ENCODE data around the gene KCNK1.

KCNK1 gene

DNA sequence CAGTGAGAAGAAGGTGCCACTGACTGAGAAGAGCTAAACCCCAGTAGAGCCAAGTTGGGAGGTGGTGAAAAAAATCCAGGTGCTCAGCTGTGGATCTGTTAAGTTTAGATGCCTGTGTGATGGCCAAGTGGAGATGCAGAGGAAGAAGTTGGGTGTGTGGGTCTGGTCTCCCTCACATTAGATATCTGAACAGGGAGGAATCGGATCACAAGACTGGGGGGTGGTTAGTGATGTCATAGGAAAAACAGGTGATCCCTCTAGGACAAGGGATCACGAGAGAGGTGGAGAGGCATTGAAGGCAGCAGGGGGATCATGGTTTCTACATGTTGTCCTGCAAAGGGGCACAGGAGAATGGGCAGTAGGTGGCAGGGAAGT lies 22.6 kb downstream of the KCNK1 start:
- DNase-seq (ENCODE audit: low read depth), result no peak
- TF ChIP-seq, protein P1, sequence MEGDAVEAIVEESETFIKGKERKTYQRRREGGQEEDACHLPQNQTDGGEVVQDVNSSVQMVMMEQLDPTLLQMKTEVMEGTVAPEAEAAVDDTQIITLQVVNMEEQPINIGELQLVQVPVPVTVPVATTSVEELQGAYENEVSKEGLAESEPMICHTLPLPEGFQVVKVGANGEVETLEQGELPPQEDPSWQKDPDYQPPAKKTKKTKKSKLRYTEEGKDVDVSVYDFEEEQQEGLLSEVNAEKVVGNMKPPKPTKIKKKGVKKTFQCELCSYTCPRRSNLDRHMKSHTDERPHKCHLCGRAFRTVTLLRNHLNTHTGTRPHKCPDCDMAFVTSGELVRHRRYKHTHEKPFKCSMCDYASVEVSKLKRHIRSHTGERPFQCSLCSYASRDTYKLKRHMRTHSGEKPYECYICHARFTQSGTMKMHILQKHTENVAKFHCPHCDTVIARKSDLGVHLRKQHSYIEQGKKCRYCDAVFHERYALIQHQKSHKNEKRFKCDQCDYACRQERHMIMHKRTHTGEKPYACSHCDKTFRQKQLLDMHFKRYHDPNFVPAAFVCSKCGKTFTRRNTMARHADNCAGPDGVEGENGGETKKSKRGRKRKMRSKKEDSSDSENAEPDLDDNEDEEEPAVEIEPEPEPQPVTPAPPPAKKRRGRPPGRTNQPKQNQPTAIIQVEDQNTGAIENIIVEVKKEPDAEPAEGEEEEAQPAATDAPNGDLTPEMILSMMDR (conservative IDR thresholded peaks at IDR 0.05; ENCODE audit: low read depth, low read length), result no peak
- H3K4me3 ChIP-seq (ENCODE audit: low read length), result no peak overlapping the region

DNA sequence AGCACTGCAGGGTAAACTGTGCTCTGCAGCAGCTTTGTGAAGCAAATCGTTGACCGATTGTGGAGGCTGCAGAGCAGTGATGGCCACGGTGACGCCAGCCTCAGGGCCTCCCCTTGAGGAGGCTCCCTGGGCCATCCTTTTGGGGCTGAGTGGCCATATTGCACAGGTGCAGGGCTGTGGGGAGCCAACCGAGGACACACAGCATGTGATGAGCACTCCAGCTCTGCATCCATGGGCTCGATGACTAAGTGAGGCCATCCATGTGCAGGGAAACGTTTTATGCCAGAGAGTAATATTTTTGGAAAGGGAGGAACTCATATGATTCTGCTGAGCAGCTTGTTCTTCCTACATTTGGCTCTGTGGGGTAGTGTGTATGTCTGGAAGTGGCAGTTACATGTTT lies 24.6 kb downstream of the KCNK1 start:
- H3K4me3 ChIP-seq (ENCODE audit: low read length), result no peak overlapping the region
- TF ChIP-seq, protein P1 (conservative IDR thresholded peaks at IDR 0.05; ENCODE audit: low read depth, low read length), result no peak
- no peak for DNase-seq (ENCODE audit: low read depth)

DNA sequence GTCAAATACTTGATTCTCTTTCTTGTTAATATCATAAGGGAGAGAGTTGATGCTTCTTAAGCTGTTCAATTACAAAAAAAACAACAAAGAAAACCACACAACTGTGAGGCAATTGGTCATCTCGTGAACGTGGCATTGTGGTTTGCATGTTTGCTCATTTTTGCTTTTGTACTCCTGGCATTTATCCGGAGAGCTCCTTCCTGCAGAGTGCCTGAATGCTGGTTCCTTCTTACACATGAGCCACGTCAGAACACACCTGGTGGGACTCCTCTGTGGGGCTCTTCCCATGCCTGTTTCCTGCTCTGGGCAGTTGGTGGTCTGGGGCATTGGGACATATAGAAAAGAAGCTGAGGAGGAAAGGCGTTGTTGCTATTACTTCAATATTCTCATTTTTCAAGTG lies 25.7 kb downstream of the KCNK1 start:
- no peak overlapping the region for H3K4me3 ChIP-seq (ENCODE audit: low read length)
- DNase-seq (ENCODE audit: low read depth), result no peak
- TF ChIP-seq, protein P1 (conservative IDR thresholded peaks at IDR 0.05; ENCODE audit: low read depth, low read length), result no peak

DNA sequence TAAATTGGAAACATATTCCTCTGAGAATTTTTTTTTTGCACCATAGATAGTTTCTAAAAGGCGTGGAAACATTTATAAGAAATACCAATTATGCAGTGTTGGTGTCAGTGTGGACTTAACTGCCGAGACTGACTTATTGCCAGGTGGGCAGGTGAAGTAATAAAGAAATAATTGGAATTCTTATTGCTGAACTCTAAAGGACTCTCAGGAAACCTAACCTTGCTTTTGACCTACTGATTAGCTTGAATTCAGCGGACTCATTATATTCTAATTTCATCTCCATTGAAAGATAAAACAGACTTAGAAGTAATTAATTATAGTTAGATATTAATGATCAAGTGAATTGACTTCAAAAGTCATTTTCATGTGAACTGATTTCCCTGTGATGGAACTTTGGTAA lies 26.3 kb downstream of the KCNK1 start:
- H3K4me3 ChIP-seq (ENCODE audit: low read length), result no peak overlapping the region
- no peak for DNase-seq (ENCODE audit: low read depth)
- TF ChIP-seq, protein P1 (conservative IDR thresholded peaks at IDR 0.05; ENCODE audit: low read depth, low read length), result no peak

DNA sequence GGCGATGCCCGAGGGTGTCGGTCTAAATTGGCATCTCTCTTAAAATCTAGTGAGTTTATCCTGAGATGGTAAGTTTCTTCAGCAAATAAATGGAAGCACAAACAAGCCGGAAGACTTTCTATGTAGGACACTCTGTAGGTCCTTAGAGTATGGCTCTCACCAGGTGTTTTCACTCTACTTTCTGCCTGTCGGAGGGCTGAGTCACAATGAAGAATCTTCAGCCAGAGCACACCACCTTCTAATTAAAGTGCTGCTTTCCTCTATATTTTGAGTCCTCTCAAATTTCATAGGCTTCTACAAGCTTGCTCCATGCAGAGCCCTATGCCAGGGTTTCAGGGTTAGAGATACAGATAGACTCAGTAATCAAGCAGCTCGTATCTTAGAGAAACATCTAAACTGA lies 27.1 kb downstream of the KCNK1 start:
- no peak overlapping the region for H3K4me3 ChIP-seq (ENCODE audit: low read length)
- TF ChIP-seq, protein P1 (conservative IDR thresholded peaks at IDR 0.05; ENCODE audit: low read depth, low read length), result no peak
- DNase-seq (ENCODE audit: low read depth), result no peak

DNA sequence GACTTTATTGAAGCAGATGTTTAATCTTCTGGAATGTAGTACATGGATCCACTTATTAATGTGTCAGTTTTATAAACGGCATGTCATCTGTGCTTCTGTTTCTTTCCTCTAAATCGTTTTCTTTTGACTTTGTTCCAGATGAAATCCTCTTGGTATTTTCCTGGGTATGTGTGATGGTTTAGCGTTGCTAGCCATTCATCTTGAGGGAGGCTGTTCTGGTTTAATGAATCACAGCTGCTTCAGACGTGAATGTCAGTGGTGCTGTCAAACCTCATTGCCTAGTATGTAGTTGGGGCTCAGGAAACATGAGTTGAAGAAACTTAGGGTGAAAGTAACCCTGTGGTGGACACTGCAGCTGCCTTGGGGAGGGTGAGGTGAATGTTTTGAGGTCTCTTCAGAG lies 33.2 kb downstream of the KCNK1 start:
- TF ChIP-seq, protein P1 (conservative IDR thresholded peaks at IDR 0.05; ENCODE audit: low read depth, low read length), result no peak
- no peak overlapping the region for H3K4me3 ChIP-seq (ENCODE audit: low read length)
- DNase-seq (ENCODE audit: low read depth), result no peak

DNA sequence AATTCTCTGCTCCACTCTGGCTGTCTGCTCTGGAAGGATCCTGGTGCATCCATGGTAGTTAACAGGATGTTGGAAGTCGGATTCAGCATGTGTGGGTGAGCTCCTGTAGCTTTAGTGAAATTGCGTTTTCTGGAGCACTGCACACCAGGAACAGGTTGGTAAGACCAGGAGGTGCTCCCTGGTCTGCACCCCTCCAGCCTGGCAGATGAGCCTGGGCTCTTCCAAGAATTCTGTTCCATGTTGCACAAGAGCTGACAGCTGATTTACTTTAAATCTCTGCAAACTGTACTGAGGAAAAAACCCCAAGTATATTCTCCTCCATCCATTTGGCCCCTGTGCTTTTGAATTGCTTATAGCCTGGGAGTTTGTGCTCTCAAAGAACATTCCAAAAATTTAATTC lies 33.7 kb downstream of the KCNK1 start:
- DNase-seq (ENCODE audit: low read depth), result no peak
- no peak overlapping the region for H3K4me3 ChIP-seq (ENCODE audit: low read length)
- TF ChIP-seq, protein P1 (conservative IDR thresholded peaks at IDR 0.05; ENCODE audit: low read depth, low read length), result no peak

Measured in retinal pigment epithelial cell (primary cell).